GM19238 (cell line): Measurements from ENCODE around the gene WFIKKN2.

Source experiments
- DNase-seq: peaks from one replicate; pipeline ENCODE4 v3.0.0; 2011; ENCODE audit warnings: low spot score; ENCODE audit not compliant: insufficient read length

The WFIKKN2 gene

DNA sequence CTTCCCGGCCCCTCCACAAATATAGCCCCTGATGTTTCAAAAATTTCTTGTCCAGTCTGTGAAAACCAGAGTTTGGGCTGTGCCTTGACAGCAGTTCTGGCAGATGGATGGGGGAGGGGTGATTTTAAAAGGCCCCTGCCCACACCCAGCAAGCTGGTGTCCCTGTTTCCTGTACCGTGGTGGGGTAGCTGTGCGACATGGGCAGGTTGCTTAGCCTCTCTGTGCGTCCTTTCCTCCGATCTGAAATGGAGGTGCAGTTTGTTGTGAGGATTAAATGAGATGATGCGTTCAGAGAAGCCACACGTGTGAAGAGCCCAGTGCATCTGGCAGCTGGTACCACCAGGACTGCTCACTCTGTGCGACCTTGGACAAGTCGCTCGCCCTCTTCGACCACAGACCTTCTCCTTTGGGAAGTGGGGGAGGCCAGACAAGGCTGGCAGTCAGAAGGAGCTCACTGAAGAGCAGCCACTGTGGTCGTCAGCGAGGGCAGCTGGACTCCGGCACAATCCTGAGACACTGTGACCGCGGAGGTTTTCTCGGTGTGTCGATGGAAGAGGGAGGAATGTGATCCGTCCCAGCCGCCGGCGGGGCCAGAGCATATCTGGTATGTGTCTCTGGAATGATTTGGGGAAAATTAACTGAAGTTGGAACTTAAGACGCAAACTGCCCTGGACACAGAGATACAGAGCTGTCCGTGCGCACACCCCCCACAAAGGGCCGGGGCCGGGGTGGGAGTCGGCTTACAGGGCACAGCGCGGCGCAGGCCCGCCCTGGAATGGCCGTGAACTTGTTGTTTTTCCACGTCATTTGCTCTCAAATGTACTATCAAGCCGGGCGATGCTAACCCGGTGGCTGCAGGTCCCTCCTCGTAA, 721 bp upstream of the WFIKKN2 start:
- no peak for DNase-seq

DNA sequence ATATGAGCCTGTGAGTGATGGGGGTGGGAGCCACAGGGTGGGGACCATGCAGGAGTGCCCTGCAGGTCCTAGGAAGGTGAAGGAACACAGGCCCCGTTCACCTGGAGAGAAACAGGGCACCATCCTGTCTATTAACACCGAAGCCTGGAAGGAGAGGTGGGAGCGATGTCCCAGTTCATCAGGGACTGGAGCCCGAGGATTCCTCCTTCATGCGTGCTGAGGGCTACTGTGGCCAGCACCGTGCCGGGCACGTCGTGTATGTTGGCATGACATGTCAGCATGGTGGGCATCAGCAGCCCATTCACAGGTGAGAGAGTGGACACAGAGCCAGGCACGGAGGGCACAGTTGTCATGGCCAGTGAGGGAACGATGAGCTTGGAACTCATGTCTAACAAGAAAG, 1.4 kb downstream of the WFIKKN2 start:
- DNase-seq = no peak

DNA sequence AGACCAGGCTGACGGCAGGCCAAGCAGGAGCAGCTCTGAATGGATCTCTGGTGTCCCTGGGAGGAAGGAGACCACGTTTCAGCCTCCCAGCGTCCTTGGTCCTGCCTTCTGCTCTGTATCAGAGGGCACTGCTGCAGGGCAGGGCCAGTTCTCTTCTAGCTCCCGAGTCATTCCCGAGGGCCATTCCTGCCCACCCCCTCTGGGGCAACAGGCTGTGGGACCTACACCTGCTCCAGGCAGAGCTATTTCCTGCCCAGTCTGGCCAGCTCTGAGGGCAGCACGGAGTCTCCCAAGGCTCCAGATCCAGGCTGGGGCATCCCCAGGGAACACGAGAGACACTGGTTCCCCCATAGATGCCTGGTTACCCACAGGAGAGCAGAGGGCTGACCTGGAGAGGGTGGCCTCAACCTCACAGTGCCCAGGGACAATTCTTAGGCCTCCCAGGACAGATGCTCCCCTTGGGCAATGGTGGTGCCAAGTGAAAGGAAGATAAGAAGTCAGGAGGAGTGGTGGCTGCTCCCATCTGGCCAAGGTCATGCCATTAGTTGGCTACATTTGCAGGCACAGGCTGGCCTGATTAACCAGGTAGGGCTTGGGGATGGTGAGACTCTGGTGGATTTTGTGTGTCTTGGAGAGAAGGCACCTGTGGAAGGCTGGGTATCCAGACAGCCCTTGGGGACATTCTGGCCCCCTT, 2.0 kb downstream of the WFIKKN2 start:
- DNase-seq = no peak

DNA sequence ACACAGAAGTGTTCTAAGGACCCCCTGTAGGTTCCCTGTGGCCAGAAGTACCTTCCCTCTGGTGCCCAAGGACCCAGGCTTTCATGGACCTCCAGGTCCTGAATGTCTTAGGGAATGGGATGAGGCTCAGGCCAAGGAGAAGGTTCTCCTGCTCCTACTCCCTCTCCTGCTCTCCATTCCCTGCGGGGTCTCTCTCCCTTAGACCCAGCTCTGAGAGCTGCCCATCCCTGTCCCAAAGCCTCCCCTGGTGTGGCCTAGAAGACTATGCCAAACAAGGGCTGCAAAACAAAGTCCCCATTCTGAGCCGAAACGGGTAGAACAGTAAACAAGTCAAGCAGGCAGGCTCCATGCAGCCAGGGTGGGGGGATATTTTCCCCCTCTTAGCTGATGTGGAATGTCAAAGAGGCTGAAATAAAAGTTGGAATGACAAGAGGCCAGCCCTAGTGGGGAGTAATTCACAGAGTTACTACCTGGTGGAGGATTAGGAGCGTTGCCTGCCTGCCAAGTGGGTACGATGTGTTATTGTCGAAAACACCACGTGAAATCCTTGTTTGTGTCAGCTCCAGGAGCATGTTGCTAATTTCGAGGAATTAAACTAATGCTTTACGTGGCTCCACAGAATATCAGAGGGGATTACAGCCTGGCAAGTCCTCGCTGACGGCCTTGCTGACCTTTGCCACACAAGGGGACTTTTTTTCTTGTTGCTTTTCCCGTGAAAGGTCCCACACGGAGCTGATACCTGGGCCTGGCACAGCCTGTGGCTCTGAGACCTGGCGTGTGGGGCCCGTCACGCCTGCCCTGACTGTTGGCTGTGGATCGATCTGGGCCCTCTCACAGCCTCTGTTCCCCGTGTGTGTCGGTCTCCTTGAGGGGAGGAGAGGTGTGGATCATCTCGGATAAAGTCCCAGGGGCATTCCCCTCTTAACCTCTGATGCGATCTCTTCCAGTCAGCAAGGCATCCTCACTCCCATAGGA, 2.9 kb downstream of the WFIKKN2 start:
- no peak for DNase-seq

DNA sequence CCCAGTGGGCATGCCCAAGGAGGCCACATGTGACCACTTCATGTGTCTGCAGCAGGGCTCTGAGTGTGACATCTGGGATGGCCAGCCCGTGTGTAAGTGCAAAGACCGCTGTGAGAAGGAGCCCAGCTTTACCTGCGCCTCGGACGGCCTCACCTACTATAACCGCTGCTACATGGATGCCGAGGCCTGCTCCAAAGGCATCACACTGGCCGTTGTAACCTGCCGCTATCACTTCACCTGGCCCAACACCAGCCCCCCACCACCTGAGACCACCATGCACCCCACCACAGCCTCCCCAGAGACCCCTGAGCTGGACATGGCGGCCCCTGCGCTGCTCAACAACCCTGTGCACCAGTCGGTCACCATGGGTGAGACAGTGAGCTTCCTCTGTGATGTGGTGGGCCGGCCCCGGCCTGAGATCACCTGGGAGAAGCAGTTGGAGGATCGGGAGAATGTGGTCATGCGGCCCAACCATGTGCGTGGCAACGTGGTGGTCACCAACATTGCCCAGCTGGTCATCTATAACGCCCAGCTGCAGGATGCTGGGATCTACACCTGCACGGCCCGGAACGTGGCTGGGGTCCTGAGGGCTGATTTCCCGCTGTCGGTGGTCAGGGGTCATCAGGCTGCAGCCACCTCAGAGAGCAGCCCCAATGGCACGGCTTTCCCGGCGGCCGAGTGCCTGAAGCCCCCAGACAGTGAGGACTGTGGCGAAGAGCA, 4.4 kb downstream of the WFIKKN2 start:
- no peak for DNase-seq

DNA sequence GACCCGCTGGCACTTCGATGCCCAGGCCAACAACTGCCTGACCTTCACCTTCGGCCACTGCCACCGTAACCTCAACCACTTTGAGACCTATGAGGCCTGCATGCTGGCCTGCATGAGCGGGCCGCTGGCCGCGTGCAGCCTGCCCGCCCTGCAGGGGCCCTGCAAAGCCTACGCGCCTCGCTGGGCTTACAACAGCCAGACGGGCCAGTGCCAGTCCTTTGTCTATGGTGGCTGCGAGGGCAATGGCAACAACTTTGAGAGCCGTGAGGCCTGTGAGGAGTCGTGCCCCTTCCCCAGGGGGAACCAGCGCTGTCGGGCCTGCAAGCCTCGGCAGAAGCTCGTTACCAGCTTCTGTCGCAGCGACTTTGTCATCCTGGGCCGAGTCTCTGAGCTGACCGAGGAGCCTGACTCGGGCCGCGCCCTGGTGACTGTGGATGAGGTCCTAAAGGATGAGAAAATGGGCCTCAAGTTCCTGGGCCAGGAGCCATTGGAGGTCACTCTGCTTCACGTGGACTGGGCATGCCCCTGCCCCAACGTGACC, 5.0 kb downstream of the WFIKKN2 start:
- no peak for DNase-seq

DNA sequence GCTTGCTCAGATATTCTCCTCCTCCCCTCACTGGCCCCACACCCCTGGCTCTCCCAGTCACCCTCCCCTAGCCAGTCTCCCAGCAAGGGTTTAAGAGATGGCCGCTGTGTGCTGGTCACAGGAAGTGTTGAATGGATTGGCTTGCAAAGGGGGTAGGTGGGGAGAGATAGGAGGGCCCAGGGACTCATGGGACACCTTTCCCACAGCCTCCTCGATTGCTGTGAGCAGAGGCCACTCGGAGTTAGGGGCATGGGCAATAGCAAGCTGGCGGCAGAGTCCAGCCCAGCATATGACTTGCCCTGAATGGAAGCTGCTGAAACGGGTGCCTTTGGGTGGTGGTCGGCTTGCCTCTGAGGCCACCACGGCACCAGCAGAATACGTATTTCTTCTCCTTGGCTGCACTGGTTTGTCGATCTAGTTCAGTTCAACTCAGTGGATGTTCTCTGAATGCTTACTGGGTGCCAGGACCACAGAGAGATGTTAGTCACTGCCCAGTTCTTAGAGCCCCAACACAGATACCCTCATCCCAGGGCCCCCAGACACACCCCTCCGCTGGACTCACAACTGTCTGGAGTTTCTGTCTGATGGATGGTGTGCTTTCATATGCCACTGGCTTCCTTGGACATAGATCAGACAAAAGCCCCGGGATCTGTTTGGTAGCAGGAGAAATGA, 6.0 kb downstream of the WFIKKN2 start:
- DNase-seq = no peak

DNA sequence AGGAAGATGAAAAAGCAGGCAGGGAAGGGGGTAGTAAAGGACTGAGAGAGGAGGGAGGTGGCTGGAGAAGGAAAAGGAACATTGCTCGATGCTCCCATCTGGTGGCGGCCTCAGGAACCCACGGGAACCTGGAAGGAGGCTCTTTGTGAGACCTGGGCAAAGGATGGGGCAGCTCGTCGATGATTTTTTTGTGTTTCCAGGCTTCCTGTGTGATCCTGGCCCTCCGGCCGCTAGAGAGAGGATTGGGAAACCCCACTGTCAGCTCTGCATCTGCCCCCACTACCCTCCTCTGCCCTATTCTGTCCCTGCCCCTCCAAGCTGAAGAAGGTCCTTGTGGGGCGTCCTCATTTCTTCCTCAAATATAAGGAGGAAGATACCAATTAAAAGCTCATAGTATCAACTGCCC, 6.6 kb downstream of the WFIKKN2 start:
- DNase-seq = peak; percentile 75

DNA sequence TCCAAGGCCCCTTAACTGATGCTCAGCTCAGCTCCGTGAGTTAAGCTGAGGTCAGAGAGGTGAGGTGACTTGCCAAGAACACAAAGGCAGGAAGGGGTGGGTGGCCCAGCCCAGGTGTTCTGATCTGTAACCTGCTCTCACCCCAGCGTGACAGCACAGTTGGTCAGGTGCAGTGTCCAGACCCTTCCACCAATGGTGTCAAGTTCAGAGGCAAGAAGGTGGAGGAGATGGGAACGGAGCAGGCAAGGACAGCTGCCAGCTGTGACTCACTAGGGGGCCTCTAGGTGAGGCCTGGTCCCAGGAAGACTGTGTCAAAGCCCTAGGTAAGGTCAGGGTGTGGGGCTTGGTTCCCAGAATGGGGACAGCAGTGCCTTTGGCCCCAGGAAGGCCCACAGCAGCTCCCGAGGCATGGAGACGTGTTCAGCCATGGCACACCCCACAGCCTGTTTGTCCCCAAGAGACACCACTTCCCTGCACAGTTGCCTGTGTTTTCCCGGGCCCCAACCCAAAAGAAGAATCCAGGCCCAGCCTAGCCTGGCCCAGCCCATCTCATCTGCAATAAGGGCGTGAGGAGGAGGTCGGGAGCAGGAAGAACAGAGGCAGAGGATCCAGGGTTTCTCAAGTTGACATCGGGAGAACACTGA, 7.2 kb downstream of the WFIKKN2 start:
- no peak for DNase-seq

DNA sequence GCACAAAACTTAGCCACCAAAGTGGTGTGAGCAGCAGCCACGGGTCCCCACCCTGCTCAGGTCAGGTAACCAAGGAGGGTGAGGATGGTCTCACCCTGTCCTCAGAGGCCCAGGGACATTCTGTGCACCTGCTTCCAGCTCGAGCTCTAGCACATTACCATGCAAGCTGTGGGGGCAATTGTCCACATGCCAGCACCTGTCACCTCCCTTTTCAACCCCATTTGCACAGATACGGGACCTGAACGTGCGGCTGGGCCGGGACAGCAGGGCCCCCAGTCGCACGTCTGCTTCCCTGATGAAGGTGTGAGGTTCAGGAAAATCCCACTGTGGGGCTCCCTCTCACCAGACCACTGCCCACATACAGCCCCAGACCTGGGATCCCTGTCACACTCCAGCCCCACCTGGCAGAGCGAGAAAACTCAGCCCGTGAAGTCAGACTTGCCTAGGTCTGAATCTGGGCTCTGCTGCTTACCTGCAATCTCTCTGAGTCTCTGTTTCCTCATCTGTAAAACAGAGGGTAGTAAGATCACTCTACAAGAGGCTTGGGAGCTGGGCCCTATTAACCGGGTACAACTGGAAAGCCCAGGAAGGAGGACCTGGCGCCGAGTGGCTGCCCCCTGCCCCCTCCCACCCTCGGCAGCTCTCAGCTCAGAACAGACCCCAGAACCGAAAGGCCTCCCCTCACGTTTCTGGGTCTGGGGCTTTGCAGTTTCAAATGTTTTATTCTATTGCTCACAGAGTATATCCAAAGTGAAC, 7.9 kb downstream of the WFIKKN2 start:
- DNase-seq = no peak

DNA sequence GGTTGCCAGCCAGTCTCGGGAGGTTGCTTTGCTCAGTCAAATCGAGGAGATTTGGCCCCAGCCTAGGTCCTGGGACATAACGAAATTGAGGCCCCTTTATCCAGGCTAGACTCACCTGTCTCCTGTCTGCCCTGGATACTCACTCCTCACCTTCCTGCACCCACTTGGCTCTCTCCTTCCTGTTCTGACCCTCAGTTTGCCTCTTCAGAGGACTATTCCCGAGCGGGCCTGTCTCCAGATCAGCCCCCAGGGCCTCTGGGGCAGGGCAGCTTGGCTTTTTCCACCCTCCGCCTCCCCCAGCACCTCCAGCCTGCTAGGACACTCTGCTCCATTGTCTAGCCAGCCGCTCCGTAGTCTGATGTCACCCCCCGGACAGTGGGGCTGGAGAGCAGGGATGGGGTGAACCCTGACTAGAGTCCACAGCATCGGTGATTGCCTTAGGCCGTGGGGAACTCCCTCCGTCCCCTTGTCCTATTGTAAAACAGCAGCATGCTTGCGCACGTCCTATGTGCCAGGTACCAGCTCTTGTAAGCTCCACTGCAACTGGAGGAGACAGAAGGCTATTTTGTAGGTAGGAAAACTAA, 8.8 kb downstream of the WFIKKN2 start:
- no peak for DNase-seq

DNA sequence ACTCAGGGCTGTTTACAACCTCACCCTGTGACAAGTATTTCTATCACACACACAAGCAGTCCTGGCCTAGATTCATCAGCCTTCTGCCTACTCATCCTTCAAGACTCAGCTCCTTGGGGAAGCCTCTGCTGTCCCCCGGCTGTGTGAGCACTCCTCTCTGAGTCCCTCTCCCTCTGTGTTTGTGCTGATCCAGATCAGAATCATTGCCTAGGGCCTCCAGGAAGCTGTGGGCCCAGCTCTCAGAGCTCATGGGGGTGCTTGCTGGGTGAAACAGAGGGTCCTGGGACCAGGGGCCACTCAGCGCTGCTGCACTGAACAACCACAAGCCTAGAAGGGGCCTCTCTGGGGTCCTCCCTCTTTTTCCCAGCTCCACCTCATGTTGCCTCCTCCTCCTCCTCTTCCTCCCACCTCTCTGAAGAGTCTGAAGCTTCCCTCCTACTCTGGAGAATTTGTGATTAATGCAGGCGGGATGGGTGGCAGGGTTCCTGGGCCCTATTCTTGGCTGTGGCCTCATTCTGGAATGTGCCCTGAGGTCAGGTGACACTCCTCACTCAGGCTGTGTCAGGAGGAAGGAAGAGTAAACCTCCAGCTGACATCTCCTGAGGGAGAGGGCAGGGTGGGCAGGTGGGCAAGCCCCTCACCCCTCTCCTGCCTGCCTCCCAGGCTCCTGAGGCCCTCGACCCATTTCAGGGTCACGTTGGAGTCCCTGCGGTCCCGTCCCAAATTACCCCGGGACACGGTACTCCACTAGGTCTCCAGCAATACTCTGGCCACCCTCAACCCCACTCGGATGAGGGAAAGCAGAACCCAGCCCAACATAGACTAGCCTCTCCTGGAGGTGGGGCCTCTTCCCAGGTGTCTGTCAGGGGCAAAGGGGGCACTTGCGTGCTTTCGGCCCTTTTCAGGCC, 10.1 kb downstream of the WFIKKN2 start:
- DNase-seq = no peak

DNA sequence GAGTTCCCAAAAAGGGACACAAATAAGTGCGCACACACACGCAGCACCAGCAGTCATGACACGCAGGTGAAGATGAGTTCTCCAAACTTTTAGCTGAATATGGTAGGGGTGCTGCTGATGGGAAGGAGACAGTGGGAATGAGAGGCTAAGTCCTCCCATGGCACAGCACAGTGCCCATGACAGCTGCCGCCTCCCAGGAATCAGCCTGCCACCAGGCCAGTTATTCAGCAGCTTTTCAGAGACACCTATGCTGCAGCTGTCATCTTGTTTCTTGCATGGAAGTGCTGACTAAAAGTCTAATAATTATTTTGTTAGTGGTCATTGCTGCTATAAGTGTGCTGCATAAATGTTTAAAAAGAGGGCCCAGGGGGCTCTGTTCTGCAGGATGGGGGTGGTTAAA, 12.2 kb downstream of the WFIKKN2 start:
- DNase-seq = no peak

DNA sequence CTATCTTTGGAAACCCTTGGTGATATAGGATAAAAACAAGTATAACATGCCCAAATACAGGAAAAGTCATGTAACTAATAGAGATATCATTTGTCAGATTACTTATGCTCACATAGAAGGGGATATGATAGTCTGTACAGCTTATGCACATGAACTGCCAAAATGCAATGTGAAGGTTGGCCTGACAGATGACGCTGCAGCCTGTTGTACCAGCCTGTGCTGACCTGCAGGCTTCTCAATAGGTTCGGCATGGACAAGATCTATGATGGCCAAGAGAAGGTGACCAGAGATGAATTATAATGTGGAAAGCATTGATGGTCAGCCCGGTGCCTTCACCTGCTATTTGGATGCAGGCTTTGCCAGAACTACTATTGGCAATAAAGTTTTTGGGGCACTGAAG, 12.7 kb downstream of the WFIKKN2 start:
- no peak for DNase-seq

DNA sequence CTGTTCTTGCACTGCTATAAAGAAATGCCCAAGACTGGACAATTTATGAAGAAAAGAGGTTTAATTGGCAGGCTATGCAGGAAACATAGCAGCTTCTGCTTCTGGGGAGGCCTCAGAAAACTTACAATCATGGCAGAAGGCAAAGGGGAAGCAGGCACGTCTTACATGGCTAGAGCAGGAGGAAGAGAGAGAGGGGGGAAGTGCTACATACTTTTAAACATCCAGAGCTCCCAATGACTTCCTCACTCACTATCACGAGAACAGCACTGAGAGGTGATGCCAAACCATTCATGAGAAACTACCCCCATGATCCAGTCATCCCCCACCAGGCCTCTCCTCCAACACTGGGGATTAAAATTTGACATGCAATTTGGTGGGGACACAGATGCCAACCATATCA, 13.3 kb downstream of the WFIKKN2 start:
- DNase-seq = no peak

DNA sequence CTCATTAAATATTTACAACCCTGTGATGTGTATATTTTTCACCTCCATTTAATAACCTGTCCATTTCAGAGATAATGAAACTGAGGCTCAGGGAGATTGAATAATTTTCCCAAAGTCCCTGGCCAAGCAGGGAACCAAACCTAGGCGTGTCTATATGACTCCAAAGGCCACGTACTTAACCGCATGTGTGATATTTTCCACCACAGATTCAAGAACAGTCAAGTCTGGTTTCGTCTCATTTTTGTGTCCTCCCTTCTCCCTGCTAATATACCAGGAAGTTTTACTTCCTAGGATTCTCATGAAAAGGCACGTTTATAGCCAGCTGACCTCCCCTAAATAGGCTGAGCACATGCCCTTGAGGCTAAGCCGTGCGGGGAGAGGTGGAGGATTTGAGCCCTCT, 15.3 kb downstream of the WFIKKN2 start:
- no peak for DNase-seq

DNA sequence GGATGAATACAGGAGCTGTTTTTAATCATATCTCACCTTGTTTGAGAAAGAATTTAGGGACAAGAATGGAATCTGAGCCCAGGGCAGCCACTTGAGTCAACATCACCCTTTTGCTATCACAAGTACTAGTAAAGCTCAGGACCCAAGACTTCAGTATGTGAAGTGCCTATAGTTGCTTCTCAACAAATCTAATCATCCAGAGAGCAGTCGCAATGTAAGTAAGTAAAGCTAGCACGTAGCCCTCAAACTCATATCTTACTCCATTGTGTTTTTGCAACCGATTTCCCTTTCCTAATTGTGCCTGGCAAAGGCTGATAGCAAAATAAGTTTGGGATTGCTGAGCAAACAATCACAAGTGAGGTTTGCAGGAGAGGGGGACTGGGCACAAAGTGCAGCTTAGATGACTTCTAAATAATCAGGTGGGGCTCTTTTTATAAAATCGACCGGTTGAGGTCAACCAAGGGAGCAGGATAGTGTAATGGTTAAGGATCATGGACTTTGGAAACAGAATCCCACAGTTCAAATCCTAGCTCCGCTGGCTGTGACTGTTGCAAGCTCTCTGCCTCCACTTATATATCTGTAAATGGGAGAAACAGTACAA, 17.7 kb downstream of the WFIKKN2 start:
- DNase-seq = no peak
